B cell (primary cell): ENCODE measurements around the gene TBC1D4. TPM values are rescaled to one million over a fixed set of nuclear protein-coding genes. Genes with fewer than 3 reads are reported as not detected.

Source experiments
- ATAC-seq: fragments of 200-7000 bp; cut with Tn5 transposase; one replicate; pipeline ENCODE4 v1.10.0; 2021; ENCODE audit warnings: low read depth, mild to moderate bottlenecking, moderate number of reproducible peaks, moderate library complexity
- CTCF ChIA-PET: fragments of 350-600 bp; sonication (Branson Sonifier 250); formaldehyde crosslinking; loops from one replicate; lab custom pipeline; 2021; ENCODE audit warnings: antibody characterized with exemption, inconsistent platforms; lab: Charles Lee
- POLR2A ChIA-PET: fragments of 350-600 bp; sonication (Branson Sonifier 250); formaldehyde crosslinking; loops from one replicate; lab custom pipeline; 2021; ENCODE audit warnings: antibody characterized with exemption; lab: Charles Lee
- DNase-seq: peaks from one replicate; pipeline ENCODE4 v3.0.0; 2013
- H2AFZ ChIP-seq: 2 replicates; pipeline ENCODE4 v1.6.1; 2012; ENCODE audit warnings: mild to moderate bottlenecking, low read depth, low read length; ENCODE audit not compliant: insufficient read depth, poor library complexity, severe bottlenecking
- H3K27ac ChIP-seq, 2 donors: 1 replicate in 1 of 2; 2 replicates in 1 of 2; pipeline ENCODE4 v1.5.1; 2012 to 2013; ENCODE audit warnings: low read length in 2 of 2, mild to moderate bottlenecking in 2 of 2, moderate library complexity in 1 of 2
- H3K27me3 ChIP-seq, 4 experiments: fragments of 200-600 bp in 1 of 4; sonication (generic) in 1 of 4; replicated peaks in 1 of 4; 1 replicate in 2 of 4; 2 replicates in 2 of 4; pipeline versions ENCODE4 v1.6.1 to v1.7.0; 2013 to 2016; ENCODE audit warnings: low read length in 3 of 4, mild to moderate bottlenecking in 2 of 4, mixed read lengths in 1 of 4, moderate library complexity in 1 of 4; ENCODE audit not compliant: insufficient read depth in 4 of 4, control insufficient read depth in 3 of 4; ENCODE audit errors: control extremely low read depth in 1 of 4
- H3K36me3 ChIP-seq, 2 experiments: replicated peaks in 1 of 2; 1 replicate in 1 of 2; 2 replicates in 1 of 2; pipeline versions ENCODE4 v1.6.1 to v1.7.1; 2013; ENCODE audit warnings: low read length in 1 of 2; ENCODE audit not compliant: insufficient read depth in 2 of 2, control insufficient read depth in 1 of 2; ENCODE audit errors: control extremely low read depth in 1 of 2, extremely low read depth in 1 of 2
- H3K4me1 ChIP-seq, 2 donors: fragments of 200-600 bp in 1 of 2; sonication (generic) in 1 of 2; 1 replicate in 1 of 2; 2 replicates in 1 of 2; pipeline versions ENCODE4 v1.5.1 to v1.6.1; 2013 to 2017; ENCODE audit warnings: low read length in 2 of 2; ENCODE audit not compliant: control insufficient read depth in 2 of 2, insufficient read depth in 2 of 2
- H3K4me2 ChIP-seq: replicated peaks from 2 replicates; pipeline ENCODE3; 2012; ENCODE audit warnings: mild to moderate bottlenecking, low read depth, low read length; ENCODE audit not compliant: poor library complexity, severe bottlenecking
- H3K4me3 ChIP-seq, 5 experiments: fragments of 200-600 bp in 1 of 5; sonication (generic) in 1 of 5; 1 replicate in 3 of 5; 2 replicates in 2 of 5; pipeline versions ENCODE4 v1.5.1 to v1.7.0; 2011 to 2016; ENCODE audit warnings: low read length in 4 of 5, mild to moderate bottlenecking in 4 of 5, low read depth in 2 of 5, control low read depth in 1 of 5, moderate library complexity in 1 of 5; ENCODE audit not compliant: insufficient read depth in 1 of 5; ENCODE audit errors: control extremely low read depth in 1 of 5, extremely low read depth in 1 of 5
- H3K79me2 ChIP-seq: fragments of 200-600 bp; sonication (generic); one replicate; pipeline ENCODE4 v1.6.0; 2016; ENCODE audit warnings: low read length; ENCODE audit not compliant: control insufficient read depth, insufficient read depth
- H3K9ac ChIP-seq: fragments of 200-600 bp; sonication (generic); 2 replicates; pipeline ENCODE4 v1.6.1; 2017; ENCODE audit warnings: mild to moderate bottlenecking, low read length, moderate library complexity
- H3K9me3 ChIP-seq, 3 donors: one replicate each; pipeline versions ENCODE4 v1.6.1 to v1.7.1; 2013; ENCODE audit warnings: low read length in 2 of 3; ENCODE audit not compliant: control insufficient read depth in 2 of 3, insufficient read depth in 1 of 3; ENCODE audit errors: control extremely low read depth in 1 of 3
- H4K20me1 ChIP-seq: 2 replicates; pipeline ENCODE4 v1.6.0; 2012; ENCODE audit warnings: mild to moderate bottlenecking, low read length; ENCODE audit not compliant: insufficient read depth, control insufficient read depth, poor library complexity, severe bottlenecking
- H3K27ac Mint-ChIP-seq: one replicate; pipeline ENCODE4 v1.8.0; 2021; ENCODE audit warnings: mixed read lengths
- H3K27me3 Mint-ChIP-seq: one replicate; pipeline ENCODE4 v1.8.0; 2021; ENCODE audit warnings: mixed read lengths
- H3K4me1 Mint-ChIP-seq: one replicate; pipeline ENCODE4 v1.8.0; 2021; ENCODE audit warnings: mixed read lengths
- H3K4me3 Mint-ChIP-seq: one replicate; pipeline ENCODE4 v1.8.0; 2021; ENCODE audit warnings: mixed read lengths
- H3K9me3 Mint-ChIP-seq: one replicate; pipeline ENCODE4 v1.8.0; 2022; ENCODE audit warnings: mixed read lengths; ENCODE audit not compliant: insufficient read depth
- EZH2 ChIP-seq: IDR thresholded peaks from 2 replicates; pipeline ENCODE4 v1.6.1; 2012; ENCODE audit warnings: borderline replicate concordance, low read depth, mild to moderate bottlenecking, moderate library complexity, low read length; ENCODE audit not compliant: insufficient read depth, poor library complexity, severe bottlenecking
- WGBS: methylation state at CpG from one replicate; pipeline ENCODE4 v1.1.5; 2013; ENCODE audit warnings: missing lambda C conversion rate; ENCODE audit not compliant: insufficient coverage; 5-methylcytosine and 5-hydroxymethylcytosine counted together
- intact Hi-C: fragments of 100-400 bp; cut with micrococcal nuclease; formaldehyde crosslinking; loops from one replicate; pipeline ENCODE4 v1.10.0; 2022
- polyA plus RNA-seq: library from polyadenylated mRNA; depleted of rRNA; stranded (reverse); fragments of >200 nt; gene quantifications from 2 replicates; pipeline ENCODE4 v1.2.3, GENCODE V29; 2012
- total RNA-seq, 2 donors: library from RNA; stranded (reverse); fragments of 120-200 nt in 1 of 2; gene quantifications; 1 replicate in 1 of 2; 2 replicates in 1 of 2; pipeline versions ENCODE4 v1.2.3 to v1.2.4, GENCODE V29; 2013 to 2022
- TF ChIP-seq, protein P1 (sequence below): fragments of 200-600 bp; IDR thresholded peaks from one replicate; pipeline ENCODE4 v1.8.0; 2022; ENCODE audit warnings: antibody characterized with exemption, mild to moderate bottlenecking

Gene TBC1D4
- total and polyA plus RNA-seq, 2 donors (not counting 1 experiment from before 2014, with no cell fraction given): 1.6 to 3.5 TPM

- no peak for TF ChIP-seq EZH2
- TF ChIP-seq, protein P1, sequence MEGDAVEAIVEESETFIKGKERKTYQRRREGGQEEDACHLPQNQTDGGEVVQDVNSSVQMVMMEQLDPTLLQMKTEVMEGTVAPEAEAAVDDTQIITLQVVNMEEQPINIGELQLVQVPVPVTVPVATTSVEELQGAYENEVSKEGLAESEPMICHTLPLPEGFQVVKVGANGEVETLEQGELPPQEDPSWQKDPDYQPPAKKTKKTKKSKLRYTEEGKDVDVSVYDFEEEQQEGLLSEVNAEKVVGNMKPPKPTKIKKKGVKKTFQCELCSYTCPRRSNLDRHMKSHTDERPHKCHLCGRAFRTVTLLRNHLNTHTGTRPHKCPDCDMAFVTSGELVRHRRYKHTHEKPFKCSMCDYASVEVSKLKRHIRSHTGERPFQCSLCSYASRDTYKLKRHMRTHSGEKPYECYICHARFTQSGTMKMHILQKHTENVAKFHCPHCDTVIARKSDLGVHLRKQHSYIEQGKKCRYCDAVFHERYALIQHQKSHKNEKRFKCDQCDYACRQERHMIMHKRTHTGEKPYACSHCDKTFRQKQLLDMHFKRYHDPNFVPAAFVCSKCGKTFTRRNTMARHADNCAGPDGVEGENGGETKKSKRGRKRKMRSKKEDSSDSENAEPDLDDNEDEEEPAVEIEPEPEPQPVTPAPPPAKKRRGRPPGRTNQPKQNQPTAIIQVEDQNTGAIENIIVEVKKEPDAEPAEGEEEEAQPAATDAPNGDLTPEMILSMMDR: no peak
- ChIA-PET CTCF (no interaction called here), POLR2A (no interaction called here)
- ATAC-seq (no peak), DNase-seq (no peak)
- 95% methylated on average over 4 of the region's 6 CpGs for WGBS
- no peaks in the 10 kb centered on the region for H3K79me2 ChIP-seq
- H3K9me3 ChIP-seq: no peaks in the 10 kb centered on the region
- Mint-ChIP-seq H3K4me1 (no peaks in the 10 kb centered on the region), H3K27me3 (peaks cover 4% of the 10 kb centered on the region), H3K27ac (no peak overlapping the region), H3K4me3 (no peak overlapping the region), H3K9me3 (no peaks in the 10 kb centered on the region)
- no peak overlapping the region for H2AFZ ChIP-seq
- no peaks in the 10 kb centered on the region for H3K27me3 ChIP-seq
- no peak overlapping the region for H3K4me3 ChIP-seq
- no peaks in the 10 kb centered on the region for H4K20me1 ChIP-seq
- no peaks in the 10 kb centered on the region for H3K36me3 ChIP-seq
- H3K4me1 ChIP-seq: no peaks in the 10 kb centered on the region
- H3K4me2 ChIP-seq: no peak overlapping the region
- H3K27ac ChIP-seq: no peak overlapping the region
- no peak overlapping the region for H3K9ac ChIP-seq
- intact Hi-C loops: no loop called here
Measured at GRCh38 chr13:75442736-75443234, 39.2 kb downstream of the TBC1D4 start.

DNA sequence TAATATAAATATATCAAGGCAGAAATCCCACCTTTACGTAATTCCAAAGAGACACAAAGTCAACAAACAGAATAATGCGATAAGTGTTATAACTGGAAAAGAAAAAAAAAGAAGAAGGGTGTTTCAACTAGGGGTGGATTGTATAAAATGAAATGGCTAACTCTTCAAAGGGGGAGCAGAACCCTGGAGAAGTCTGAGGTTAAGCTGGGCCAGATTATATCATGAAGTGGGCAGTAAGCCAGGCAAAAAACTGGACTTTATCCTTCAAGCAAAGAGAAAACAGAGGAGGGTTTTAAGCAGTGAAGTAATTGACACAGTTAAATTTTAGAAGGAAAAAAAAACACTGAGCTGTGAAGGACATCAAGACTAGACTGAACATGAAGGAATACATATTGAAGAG lies 41.9 kb downstream of the TBC1D4 start:
- Mint-ChIP-seq H3K27ac (no peak overlapping the region), H3K9me3 (no peaks in the 10 kb centered on the region), H3K4me3 (no peak overlapping the region), H3K27me3 (peaks cover 7% of the 10 kb centered on the region), H3K4me1 (no peaks in the 10 kb centered on the region)
- no peaks in the 10 kb centered on the region for H4K20me1 ChIP-seq
- no peaks in the 10 kb centered on the region for H3K36me3 ChIP-seq
- ATAC-seq (no peak), DNase-seq (no peak)
- ChIA-PET CTCF (no interaction called here), POLR2A (no interaction called here)
- no peak overlapping the region for H3K4me3 ChIP-seq
- no peaks in the 10 kb centered on the region for H3K79me2 ChIP-seq
- H2AFZ ChIP-seq: no peak overlapping the region
- H3K4me2 ChIP-seq: no peak overlapping the region
- no peak overlapping the region for H3K9ac ChIP-seq
- H3K9me3 ChIP-seq: no peaks in the 10 kb centered on the region
- H3K27ac ChIP-seq: no peak overlapping the region
- no peaks in the 10 kb centered on the region for H3K4me1 ChIP-seq
- WGBS: no CpG with 5 or more reads among the region's 2 CpGs
- no peak for TF ChIP-seq EZH2
- TF ChIP-seq, protein P1: no peak
- no peaks in the 10 kb centered on the region for H3K27me3 ChIP-seq
- intact Hi-C loops: no loop called here
